Mammary epithelial cell (primary cell): ENCODE data around the gene UBXN1.

Source experiments
- CTCF ChIP-seq, 2 donors: IDR thresholded peaks in 1 of 2; conservative IDR thresholded peaks in 1 of 2; 2 replicates each; pipeline ENCODE4 v1.5.1; 2011 to 2012; ENCODE audit warnings: inconsistent platforms in 2 of 2, low read length in 2 of 2, mild to moderate bottlenecking in 2 of 2, control low read depth in 1 of 2, low read depth in 1 of 2; ENCODE audit not compliant: insufficient read depth in 1 of 2; ENCODE audit errors: extremely low read depth in 1 of 2
- EZH2 ChIP-seq: IDR thresholded peaks from 2 replicates; pipeline ENCODE4 v1.6.1; 2012; ENCODE audit warnings: low read length, inconsistent platforms, borderline replicate concordance

- TF ChIP-seq CTCF (conservative IDR thresholded peaks at IDR 0.05 in 1 of 2, IDR thresholded peaks at IDR 0.05 in 1 of 2; ENCODE audit: extremely low read depth in 1 of 2, insufficient read depth in 1 of 2, low read depth in 1 of 2, low read length in 2 of 2) = no peak
- no peak for TF ChIP-seq EZH2
Measured at GRCh38 chr11:62646825-62647608, 31.9 kb downstream of the UBXN1 start.
